ENCODE measurements around the gene SQSTM1. TPM values are rescaled to one million over a fixed set of nuclear protein-coding genes. Genes with fewer than 3 reads are reported as not detected.

The SQSTM1 gene
- total and polyA plus RNA-seq, 9 of the 15 experiments (the other 6 are each of a cell fraction or from before 2014, with no cell fraction given) = 5.6 to 148 (median 64.0) TPM

- TF ChIP-seq MGA (IDR thresholded peaks at IDR 0.05) = peak; percentile 99
- TF ChIP-seq ZNF76 (CRISPR knock-in tag; IDR thresholded peaks at IDR 0.05; ENCODE audit: borderline replicate concordance) = peak; percentile 95
- TF ChIP-seq ZBTB5 (IDR thresholded peaks at IDR 0.05) = no peak
- no peak for TF ChIP-seq SFPQ (IDR thresholded peaks at IDR 0.05; ENCODE audit: low read depth, low read length)
- peak; percentile 46; the same call in 1 of the 2 replicates for TF ChIP-seq ZNF444 (CRISPR knock-in tag; IDR thresholded peaks at IDR 0.05)
- no peak for TF ChIP-seq POLR2AphosphoS2 (IDR thresholded peaks at IDR 0.05; ENCODE audit: low read length)
- TF ChIP-seq ZNF589 (CRISPR knock-in tag; IDR thresholded peaks at IDR 0.05; ENCODE audit: low read depth) = peak; percentile 82
- TF ChIP-seq ETS2 (tag; IDR thresholded peaks at IDR 0.05; ENCODE audit: borderline replicate concordance, poor library complexity, severe bottlenecking) = peak; percentile 7
- TF ChIP-seq ZBTB12 (CRISPR knock-in tag; IDR thresholded peaks at IDR 0.05) = peak; percentile 56; the same call in 1 of the 2 replicates
These were observed 1.2 kb upstream of the SQSTM1 start (continued) for GRCh38 chr5:179819296-179820126.

Data from K562 (cell line).